ENCODE results near the gene SLC18A3.

- TF ChIP-seq CTCF (IDR thresholded peaks at IDR 0.05): no peak
- no peak for TF ChIP-seq EP300 (IDR thresholded peaks at IDR 0.05)
- no peak for TF ChIP-seq POLR2AphosphoS5 (IDR thresholded peaks at IDR 0.05)
Measured at GRCh38 chr10:49564461-49565009, 45.6 kb upstream of the SLC18A3 start.

All from suprapubic skin (tissue), 4 donors.